D721Med (cell line): ENCODE data around the gene RPS14.

ENCODE experiments used
- DNase-seq: peaks from one replicate; pipeline ENCODE4 v3.0.0; 2011; ENCODE audit warnings: low spot score; ENCODE audit not compliant: insufficient read length
- FAIRE-seq: peaks from 2 replicates; lab custom pipeline; 2011; peaks lifted over from hg19 to GRCh38; lab: Jason Lieb, UNC
- TF ChIP-seq, protein P1 (sequence below): IDR thresholded peaks from 2 replicates; pipeline ENCODE4 v1.5.1; 2012; ENCODE audit warnings: mild to moderate bottlenecking, control low read depth; ENCODE audit not compliant: insufficient read depth; ENCODE audit errors: missing control alignments

RPS14 gene

DNA sequence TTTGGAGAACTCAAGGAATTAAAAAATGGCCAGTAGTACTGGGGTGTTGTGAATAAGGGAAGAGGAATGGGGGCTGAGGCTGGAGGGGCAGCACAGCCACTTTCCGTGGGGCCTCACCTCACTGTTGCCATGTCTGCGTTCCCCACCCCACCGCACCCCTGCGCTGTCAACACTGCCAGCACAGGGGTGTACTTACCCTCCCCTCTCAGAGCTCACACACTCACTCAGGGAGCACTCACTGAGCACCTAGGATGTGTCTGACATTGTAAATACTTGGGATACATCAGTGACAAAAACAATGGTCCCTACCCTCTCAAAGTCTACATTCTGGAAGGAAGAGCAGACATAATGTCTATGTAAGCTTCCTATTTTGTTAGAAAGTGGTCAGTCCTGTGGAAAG, 3.4 kb upstream of the RPS14 start:
- TF ChIP-seq, protein P1, sequence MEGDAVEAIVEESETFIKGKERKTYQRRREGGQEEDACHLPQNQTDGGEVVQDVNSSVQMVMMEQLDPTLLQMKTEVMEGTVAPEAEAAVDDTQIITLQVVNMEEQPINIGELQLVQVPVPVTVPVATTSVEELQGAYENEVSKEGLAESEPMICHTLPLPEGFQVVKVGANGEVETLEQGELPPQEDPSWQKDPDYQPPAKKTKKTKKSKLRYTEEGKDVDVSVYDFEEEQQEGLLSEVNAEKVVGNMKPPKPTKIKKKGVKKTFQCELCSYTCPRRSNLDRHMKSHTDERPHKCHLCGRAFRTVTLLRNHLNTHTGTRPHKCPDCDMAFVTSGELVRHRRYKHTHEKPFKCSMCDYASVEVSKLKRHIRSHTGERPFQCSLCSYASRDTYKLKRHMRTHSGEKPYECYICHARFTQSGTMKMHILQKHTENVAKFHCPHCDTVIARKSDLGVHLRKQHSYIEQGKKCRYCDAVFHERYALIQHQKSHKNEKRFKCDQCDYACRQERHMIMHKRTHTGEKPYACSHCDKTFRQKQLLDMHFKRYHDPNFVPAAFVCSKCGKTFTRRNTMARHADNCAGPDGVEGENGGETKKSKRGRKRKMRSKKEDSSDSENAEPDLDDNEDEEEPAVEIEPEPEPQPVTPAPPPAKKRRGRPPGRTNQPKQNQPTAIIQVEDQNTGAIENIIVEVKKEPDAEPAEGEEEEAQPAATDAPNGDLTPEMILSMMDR: no peak
- DNase-seq (no peak), FAIRE-seq (no peak)

DNA sequence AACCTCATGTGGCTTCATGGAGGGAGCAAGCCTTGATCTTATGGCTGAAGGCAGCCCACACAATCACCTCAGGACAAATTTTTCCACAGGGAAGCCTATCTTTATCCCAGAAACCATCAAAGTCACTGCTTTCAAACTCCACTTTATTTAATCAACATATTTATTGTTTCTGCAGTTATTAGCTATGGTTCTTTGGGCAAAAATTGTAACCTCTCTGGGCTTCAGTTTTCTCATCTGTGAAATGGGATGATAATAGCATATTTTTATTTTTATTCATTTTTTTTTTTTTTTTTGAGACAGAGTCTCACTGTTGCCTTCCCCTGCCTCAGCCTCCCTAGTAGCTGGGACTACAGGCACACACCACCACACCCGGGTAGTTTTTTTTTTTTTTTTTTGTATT, 2.1 kb upstream of the RPS14 start:
- TF ChIP-seq, protein P1: no peak
- FAIRE-seq (no peak), DNase-seq (no peak)

DNA sequence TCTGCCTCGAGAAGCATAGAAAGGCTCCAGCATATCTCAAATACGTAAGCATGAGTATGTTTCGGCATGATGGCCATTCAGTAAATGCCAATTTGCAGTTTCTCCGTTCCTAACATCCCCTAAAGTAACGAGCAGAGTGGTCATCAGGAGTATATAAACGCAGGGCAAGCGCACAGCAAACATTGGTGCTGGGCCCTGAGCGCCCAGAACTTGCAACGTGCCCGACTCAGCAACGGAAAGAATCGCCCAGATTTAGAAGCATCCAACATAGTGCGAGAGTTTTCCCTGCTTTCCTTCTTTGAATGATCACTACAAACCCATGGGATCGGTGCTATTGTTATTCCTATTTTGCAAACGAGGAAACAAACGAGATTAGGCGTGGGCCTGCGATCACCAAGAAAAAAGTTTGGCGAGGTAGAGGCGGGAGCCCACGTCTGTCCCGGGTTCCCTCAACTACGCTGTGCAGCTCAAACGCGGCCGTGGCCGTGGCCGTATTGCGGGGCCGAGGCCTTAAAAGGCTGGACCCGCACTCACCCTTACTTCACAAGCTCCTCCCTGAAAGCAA, 505 bp downstream of the RPS14 start:
- FAIRE-seq: no peak
- peak; percentile 45 for DNase-seq
- TF ChIP-seq, protein P1: no peak

DNA sequence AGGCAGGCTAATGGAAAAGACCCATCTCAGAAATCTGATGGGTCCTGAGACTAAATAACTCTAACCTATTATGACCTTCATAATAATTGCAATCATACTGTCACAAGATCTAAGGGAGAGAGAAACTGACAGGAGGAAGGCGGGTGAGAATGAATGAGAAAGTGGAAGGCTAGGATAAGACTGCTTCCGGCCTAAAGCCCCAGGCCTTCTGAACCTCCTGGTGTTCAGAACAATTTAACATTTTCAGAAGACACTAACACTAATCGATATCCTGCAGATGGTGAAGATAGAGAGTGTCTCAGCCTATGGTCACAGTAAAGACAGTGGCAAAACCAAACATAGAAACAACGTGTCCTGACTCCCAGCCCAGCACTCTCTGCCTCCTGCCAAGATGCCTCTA, 1.2 kb downstream of the RPS14 start:
- FAIRE-seq (no peak), DNase-seq (no peak)
- TF ChIP-seq, protein P1: no peak

DNA sequence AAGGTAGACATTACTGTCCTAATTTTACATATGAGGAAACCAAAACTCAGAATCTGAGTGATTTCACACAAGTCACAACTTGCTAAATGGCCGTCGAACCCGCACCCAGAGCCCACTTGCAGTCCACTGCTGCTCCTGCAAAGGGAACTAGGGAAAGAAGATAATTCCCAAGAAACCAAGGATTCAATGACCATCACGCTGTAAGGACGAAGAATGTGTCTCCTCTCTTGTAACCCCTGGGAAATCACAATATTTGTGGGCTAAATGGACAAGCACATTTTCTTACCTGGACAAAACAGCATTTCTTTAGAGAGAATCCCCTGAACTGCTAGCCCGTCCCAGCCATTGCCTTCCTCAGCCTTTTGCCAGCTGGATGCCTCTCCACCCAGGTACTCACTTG, 2.4 kb downstream of the RPS14 start:
- no peak for FAIRE-seq
- TF ChIP-seq, protein P1: no peak
- no peak for DNase-seq

DNA sequence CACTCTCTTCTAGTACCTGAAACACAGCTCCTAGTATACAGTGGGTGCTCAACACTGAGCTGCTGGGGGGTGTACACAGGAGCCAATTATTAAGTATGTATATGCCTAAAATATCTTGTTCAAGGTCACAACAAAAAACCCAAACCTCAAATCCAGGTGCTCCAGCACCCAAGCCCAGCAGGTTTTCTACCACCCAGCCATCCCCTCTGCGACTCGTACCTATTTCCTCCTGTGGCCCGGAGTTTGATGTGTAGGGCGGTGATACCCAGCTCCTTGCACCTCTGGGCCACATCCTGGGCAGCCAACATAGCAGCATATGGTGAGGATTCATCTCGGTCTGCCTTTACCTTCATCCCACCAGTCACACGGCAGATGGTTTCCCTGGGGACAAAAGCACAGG, 3.0 kb downstream of the RPS14 start:
- TF ChIP-seq, protein P1: no peak
- DNase-seq: no peak
- FAIRE-seq: no peak

DNA sequence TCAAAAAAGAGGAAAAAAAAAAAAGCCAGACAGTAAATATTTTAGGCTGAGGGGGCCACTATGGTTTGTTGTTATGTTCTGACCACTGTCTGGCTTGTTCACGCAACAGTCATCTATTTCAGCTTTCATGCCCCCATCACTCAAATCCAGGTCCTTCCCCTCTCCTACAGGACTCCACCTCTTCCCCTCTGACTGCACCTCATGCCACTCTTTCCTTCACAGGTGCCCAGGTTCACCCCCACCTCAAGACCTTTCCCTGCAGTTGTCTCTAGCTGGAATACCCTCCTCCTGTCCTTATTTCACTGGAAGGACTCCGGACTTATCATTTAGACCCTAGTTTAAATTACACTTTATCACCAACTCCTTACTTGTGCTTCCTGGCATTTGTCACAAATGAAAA, 3.5 kb downstream of the RPS14 start:
- no peak for DNase-seq
- FAIRE-seq: no peak
- TF ChIP-seq, protein P1: no peak
